HepG2 (cell line): Measurements from ENCODE around the gene RHOT2. TPM values are rescaled to one million over a fixed set of nuclear protein-coding genes. Genes with fewer than 3 reads are reported as not detected.

Experiments
- CREB1 ChIP-seq, 2 experiments: fragments of 450-650 bp in 1 of 2; IDR thresholded peaks; 2 replicates each; pipeline ENCODE4 v1.6.1; 2016 to 2017; ENCODE audit warnings: control low read depth in 1 of 2, mild to moderate bottlenecking in 1 of 2, missing compliant biosample characterization in 1 of 2, missing genetic modification characterization in 1 of 2
- GATAD2A ChIP-seq: IDR thresholded peaks from 2 replicates; pipeline ENCODE4 v1.6.1; 2016
- IRX3 ChIP-seq: sonication (generic); formaldehyde crosslinking; IDR thresholded peaks from 2 replicates; pipeline ENCODE4 v1.8.1; 2023; ENCODE audit warnings: mild to moderate bottlenecking, low read depth, missing genetic modification reagents, borderline replicate concordance
- LCORL ChIP-seq, 2 experiments: fragments of 450-650 bp in 1 of 2; sonication (generic) in 1 of 2; formaldehyde crosslinking in 1 of 2; IDR thresholded peaks; 2 replicates each; pipeline versions ENCODE4 v1.5.0 to v1.6.1; 2017 to 2020; ENCODE audit warnings: antibody characterized with exemption in 1 of 2, missing genetic modification reagents in 1 of 2
- MAFF ChIP-seq: IDR thresholded peaks from 2 replicates; pipeline ENCODE4 v1.6.1; 2011; ENCODE audit warnings: low read depth, low read length, improper control_type of control experiment
- NFATC3 ChIP-seq: sonication (generic); formaldehyde crosslinking; IDR thresholded peaks from 2 replicates; pipeline ENCODE4 v1.5.1; 2020; ENCODE audit warnings: mild to moderate bottlenecking, missing genetic modification reagents
- NFKB2 ChIP-seq: sonication (generic); formaldehyde crosslinking; IDR thresholded peaks from 2 replicates; pipeline ENCODE4 v1.4.0; 2020; ENCODE audit warnings: missing genetic modification reagents, borderline replicate concordance
- ZFP90 ChIP-seq: sonication (generic); formaldehyde crosslinking; IDR thresholded peaks from 2 replicates; pipeline ENCODE4 v1.8.0; 2022; ENCODE audit warnings: missing genetic modification reagents, mild to moderate bottlenecking, inconsistent platforms, borderline replicate concordance
- ZNF12 ChIP-seq: sonication (generic); formaldehyde crosslinking; IDR thresholded peaks from 2 replicates; pipeline ENCODE4 v1.5.0; 2020; ENCODE audit warnings: missing genetic modification reagents
- ZNF207 ChIP-seq: fragments of 450-650 bp; IDR thresholded peaks from 2 replicates; pipeline ENCODE4 v1.6.1; 2016; ENCODE audit warnings: antibody characterized with exemption, borderline replicate concordance
- ZNF331 ChIP-seq: sonication (generic); formaldehyde crosslinking; IDR thresholded peaks from 2 replicates; pipeline ENCODE4 v1.4.0; 2020; ENCODE audit warnings: missing genetic modification reagents
- ZNF605 ChIP-seq: sonication (generic); formaldehyde crosslinking; IDR thresholded peaks from 2 replicates; pipeline ENCODE4 v1.8.0; 2022; ENCODE audit warnings: mild to moderate bottlenecking, missing genetic modification reagents
- polyA plus RNA-seq, 8 experiments: library from polyadenylated mRNA; depleted of rRNA in 3 of 8; stranded (reverse) in 7 of 8; unstranded in 1 of 8; fragments of >200 nt; fragmentation: Illumina TruSeq in 4 of 8; extraction: Trizol in 4 of 8; gene quantifications; 2 replicates each; pipeline versions ENCODE4 v1.2.1 to v1.2.3, GENCODE V29; 2011 to 2016; ENCODE audit warnings: low read depth in 4 of 8, missing spikeins in 1 of 8, mixed read lengths in 1 of 8; ENCODE audit not compliant: insufficient read depth in 1 of 8
- total RNA-seq, 5 experiments: library from RNA; depleted of rRNA; stranded (reverse); fragments of >200 nt; fragmentation: Illumina TruSeq; extraction: Trizol; gene quantifications; 2 replicates each; pipeline ENCODE4 v1.2.3, GENCODE V29; 2016; ENCODE audit warnings: low read depth in 1 of 5
- TF ChIP-seq, protein P1 (sequence below): sonication (generic); formaldehyde crosslinking; IDR thresholded peaks from 2 replicates; pipeline ENCODE4 v1.5.1; 2020; ENCODE audit warnings: missing genetic modification reagents, mild to moderate bottlenecking, borderline replicate concordance
- TF ChIP-seq, protein P2 (sequence below): IDR thresholded peaks from 2 replicates; pipeline ENCODE4 v1.6.1; 2016; ENCODE audit warnings: low read depth
- TF ChIP-seq, protein P3 (sequence below): sonication (generic); formaldehyde crosslinking; IDR thresholded peaks from 2 replicates; pipeline ENCODE4 v1.4.0; 2020; ENCODE audit warnings: missing genetic modification reagents
- TF ChIP-seq, protein P4 (sequence below): sonication (generic); formaldehyde crosslinking; IDR thresholded peaks from 2 replicates; pipeline ENCODE4 v1.5.1; 2020; ENCODE audit warnings: mild to moderate bottlenecking, missing genetic modification reagents, borderline replicate concordance
- TF ChIP-seq, protein P5 (sequence below): sonication (generic); formaldehyde crosslinking; IDR thresholded peaks from 2 replicates; pipeline ENCODE4 v1.5.1; 2020; ENCODE audit warnings: missing genetic modification reagents, mild to moderate bottlenecking, borderline replicate concordance
- TF ChIP-seq, protein P6 (sequence below): sonication (generic); formaldehyde crosslinking; IDR thresholded peaks from 2 replicates; pipeline ENCODE4 v1.4.0; 2020; ENCODE audit warnings: missing genetic modification reagents
- TF ChIP-seq, protein P7 (sequence below): sonication (generic); formaldehyde crosslinking; IDR thresholded peaks from 2 replicates; pipeline ENCODE4 v1.5.0; 2020; ENCODE audit warnings: missing genetic modification reagents
- TF ChIP-seq, protein P8 (sequence below): IDR thresholded peaks from 2 replicates; pipeline ENCODE4 v1.6.1; 2016; ENCODE audit warnings: control low read depth

The RHOT2 gene
- total and polyA plus RNA-seq, 2 of the 13 experiments (the other 11 are each of a cell fraction or from before 2014, with no cell fraction given): 63.6 to 76.9 TPM

DNA sequence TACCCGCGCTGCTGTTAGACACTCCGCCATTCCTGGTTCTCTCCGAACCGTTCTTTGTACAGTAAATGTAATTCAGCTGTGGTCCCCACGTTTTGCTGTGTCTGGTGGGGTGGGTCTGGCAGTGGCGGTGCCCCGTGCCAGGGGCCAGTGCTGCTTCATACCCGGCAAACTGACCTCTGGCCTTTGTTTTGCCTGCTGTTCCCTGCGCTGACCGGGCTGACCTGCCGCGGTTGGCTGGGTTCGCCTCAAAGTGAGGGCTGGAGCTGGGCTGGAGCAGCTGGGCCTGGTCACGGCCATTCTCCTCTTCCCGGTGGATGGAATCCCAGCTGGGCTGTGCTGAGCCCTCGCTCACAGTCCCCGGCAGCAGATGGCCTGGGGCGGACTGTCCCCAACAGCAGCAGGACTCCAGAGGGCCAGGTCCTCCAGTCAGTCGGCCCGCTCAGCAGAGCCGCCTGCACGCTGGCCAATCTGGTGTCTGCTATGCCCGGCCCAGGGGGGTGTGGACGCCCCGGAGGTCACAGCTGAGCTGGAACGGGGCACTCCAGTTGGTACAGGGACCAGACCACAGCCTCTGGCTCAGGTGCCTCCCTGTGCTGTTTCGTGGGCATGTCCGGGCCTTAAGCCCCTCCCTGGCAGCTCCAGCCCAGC lies 38.6 kb upstream of the RHOT2 start (continued):
- TF ChIP-seq, protein P1, sequence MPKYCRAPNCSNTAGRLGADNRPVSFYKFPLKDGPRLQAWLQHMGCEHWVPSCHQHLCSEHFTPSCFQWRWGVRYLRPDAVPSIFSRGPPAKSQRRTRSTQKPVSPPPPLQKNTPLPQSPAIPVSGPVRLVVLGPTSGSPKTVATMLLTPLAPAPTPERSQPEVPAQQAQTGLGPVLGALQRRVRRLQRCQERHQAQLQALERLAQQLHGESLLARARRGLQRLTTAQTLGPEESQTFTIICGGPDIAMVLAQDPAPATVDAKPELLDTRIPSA (CRISPR knock-in tag): 0 out of 2 replicates have a peak, but pooled peaks have one; percentile 15
- TF ChIP-seq ZNF207 (no peak), ZNF12 (CRISPR knock-in tag) (no peak), GATAD2A (CRISPR knock-in tag) (no peak), NFATC3 (no peak), ZNF605 (CRISPR knock-in tag) (no peak), ZFP90 (no peak), ZNF331 (CRISPR knock-in tag) (peak; percentile 30; the same call in 1 of the 2 replicates), MAFF (no peak), LCORL (IDR thresholded peaks at IDR 0.05) (no peak), LCORL (CRISPR knock-in tag; IDR thresholded peaks at IDR 0.05) (0 out of 2 replicates have a peak, but pooled peaks have one; percentile 19), CREB1 (IDR thresholded peaks at IDR 0.05) (no peak), CREB1 (CRISPR knock-in tag; IDR thresholded peaks at IDR 0.05) (no peak), IRX3 (CRISPR knock-in tag) (no peak), NFKB2 (CRISPR knock-in tag) (no peak)
- TF ChIP-seq, protein P2, sequence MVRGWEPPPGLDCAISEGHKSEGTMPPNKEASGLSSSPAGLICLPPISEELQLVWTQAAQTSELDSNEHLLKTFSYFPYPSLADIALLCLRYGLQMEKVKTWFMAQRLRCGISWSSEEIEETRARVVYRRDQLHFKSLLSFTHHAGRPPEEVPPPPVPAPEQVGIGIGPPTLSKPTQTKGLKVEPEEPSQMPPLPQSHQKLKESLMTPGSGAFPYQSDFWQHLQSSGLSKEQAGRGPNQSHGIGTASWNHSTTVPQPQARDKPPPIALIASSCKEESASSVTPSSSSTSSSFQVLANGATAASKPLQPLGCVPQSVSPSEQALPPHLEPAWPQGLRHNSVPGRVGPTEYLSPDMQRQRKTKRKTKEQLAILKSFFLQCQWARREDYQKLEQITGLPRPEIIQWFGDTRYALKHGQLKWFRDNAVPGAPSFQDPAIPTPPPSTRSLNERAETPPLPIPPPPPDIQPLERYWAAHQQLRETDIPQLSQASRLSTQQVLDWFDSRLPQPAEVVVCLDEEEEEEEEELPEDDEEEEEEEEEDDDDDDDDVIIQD (CRISPR knock-in tag): no peak
- TF ChIP-seq, protein P3, sequence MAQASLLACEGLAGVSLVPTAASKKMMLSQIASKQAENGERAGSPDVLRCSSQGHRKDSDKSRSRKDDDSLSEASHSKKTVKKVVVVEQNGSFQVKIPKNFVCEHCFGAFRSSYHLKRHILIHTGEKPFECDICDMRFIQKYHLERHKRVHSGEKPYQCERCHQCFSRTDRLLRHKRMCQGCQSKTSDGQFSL (CRISPR knock-in tag): no peak
- TF ChIP-seq, protein P4, sequence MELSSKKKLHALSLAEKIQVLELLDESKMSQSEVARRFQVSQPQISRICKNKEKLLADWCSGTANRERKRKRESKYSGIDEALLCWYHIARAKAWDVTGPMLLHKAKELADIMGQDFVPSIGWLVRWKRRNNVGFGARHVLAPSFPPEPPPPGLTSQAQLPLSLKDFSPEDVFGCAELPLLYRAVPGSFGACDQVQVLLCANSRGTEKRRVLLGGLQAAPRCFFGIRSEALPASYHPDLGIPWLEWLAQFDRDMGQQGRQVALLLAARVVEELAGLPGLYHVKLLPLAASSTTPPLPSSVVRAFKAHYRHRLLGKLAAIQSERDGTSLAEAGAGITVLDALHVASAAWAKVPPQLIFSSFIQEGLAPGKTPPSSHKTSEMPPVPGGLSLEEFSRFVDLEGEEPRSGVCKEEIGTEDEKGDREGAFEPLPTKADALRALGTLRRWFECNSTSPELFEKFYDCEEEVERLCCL: peak; percentile 54; the same call in 1 of the 2 replicates
- TF ChIP-seq, protein P5, sequence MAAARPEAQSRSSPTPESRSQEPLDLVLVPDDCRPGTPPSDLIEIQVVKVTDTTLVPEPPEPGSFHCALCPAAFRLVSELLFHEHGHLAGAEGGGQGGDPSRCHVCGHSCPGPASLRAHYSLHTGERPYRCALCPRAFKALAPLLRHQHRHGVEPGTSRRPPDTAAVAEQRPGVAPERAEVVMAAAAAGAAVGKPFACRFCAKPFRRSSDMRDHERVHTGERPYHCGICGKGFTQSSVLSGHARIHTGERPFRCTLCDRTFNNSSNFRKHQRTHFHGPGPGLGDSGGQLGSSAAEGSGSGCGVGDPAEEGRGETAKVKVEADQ (CRISPR knock-in tag): no peak; the same call in 1 of the 2 replicates
- TF ChIP-seq, protein P6, sequence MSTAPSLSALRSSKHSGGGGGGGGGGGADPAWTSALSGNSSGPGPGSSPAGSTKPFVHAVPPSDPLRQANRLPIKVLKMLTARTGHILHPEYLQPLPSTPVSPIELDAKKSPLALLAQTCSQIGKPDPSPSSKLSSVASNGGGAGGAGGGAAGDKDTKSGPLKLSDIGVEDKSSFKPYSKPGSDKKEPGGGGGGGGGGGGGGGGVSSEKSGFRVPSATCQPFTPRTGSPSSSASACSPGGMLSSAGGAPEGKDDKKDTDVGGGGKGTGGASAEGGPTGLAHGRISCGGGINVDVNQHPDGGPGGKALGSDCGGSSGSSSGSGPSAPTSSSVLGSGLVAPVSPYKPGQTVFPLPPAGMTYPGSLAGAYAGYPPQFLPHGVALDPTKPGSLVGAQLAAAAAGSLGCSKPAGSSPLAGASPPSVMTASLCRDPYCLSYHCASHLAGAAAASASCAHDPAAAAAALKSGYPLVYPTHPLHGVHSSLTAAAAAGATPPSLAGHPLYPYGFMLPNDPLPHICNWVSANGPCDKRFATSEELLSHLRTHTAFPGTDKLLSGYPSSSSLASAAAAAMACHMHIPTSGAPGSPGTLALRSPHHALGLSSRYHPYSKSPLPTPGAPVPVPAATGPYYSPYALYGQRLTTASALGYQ (CRISPR knock-in tag): no peak
- TF ChIP-seq, protein P7, sequence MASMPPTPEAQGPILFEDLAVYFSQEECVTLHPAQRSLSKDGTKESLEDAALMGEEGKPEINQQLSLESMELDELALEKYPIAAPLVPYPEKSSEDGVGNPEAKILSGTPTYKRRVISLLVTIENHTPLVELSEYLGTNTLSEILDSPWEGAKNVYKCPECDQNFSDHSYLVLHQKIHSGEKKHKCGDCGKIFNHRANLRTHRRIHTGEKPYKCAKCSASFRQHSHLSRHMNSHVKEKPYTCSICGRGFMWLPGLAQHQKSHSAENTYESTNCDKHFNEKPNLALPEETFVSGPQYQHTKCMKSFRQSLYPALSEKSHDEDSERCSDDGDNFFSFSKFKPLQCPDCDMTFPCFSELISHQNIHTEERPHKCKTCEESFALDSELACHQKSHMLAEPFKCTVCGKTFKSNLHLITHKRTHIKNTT: no peak
- TF ChIP-seq, protein P8, sequence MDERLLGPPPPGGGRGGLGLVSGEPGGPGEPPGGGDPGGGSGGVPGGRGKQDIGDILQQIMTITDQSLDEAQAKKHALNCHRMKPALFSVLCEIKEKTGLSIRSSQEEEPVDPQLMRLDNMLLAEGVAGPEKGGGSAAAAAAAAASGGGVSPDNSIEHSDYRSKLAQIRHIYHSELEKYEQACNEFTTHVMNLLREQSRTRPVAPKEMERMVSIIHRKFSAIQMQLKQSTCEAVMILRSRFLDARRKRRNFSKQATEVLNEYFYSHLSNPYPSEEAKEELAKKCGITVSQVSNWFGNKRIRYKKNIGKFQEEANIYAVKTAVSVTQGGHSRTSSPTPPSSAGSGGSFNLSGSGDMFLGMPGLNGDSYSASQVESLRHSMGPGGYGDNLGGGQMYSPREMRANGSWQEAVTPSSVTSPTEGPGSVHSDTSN (CRISPR knock-in tag): no peak
